B cell (primary cell): ENCODE results near the gene RPL10A.

ENCODE experiments used
- CTCF ChIP-seq: fragments of 200-600 bp; IDR thresholded peaks from one replicate; pipeline ENCODE4 v1.8.0; 2022; ENCODE audit warnings: antibody characterized with exemption, mild to moderate bottlenecking
- EZH2 ChIP-seq: IDR thresholded peaks from 2 replicates; pipeline ENCODE4 v1.6.1; 2012; ENCODE audit warnings: borderline replicate concordance, low read depth, mild to moderate bottlenecking, moderate library complexity, low read length; ENCODE audit not compliant: insufficient read depth, poor library complexity, severe bottlenecking

- no peak for TF ChIP-seq CTCF
- TF ChIP-seq EZH2, result no peak
Measured at GRCh38 chr6:35519313-35520015, 51.3 kb downstream of the RPL10A start.
